Stromal cell of bone marrow (primary cell): ENCODE results near the gene RNF25.
A peak's percentile ranks its signal among the peaks of the same experiment; 100 is the strongest.

Experiments
- DNase-seq: peaks from one replicate; pipeline ENCODE4 v3.0.0-alpha.2; 2012; ENCODE audit warnings: low read depth

RNF25 gene

GRCh38 chr2:218622606-218623365, 49.0 kb downstream of the RNF25 start:
- no peak for DNase-seq

GRCh38 chr2:218621007-218621406, 50.8 kb downstream of the RNF25 start:
- no peak for DNase-seq

- DNase-seq, result peak; percentile 33
Measured at GRCh38 chr2:218618102-218618860, 53.5 kb downstream of the RNF25 start.

- no peak for DNase-seq
Measured at GRCh38 chr2:218615868-218616315, 55.9 kb downstream of the RNF25 start.
